Superior temporal gyrus (tissue), 1 donor: ENCODE measurements around the gene KCTD21.
A peak's percentile ranks its signal among the peaks of the same experiment; 100 is the strongest.

Experiments used
- DNase-seq: peaks from one replicate; pipeline ENCODE4 v3.0.0-alpha.2; 2016; ENCODE audit errors: extremely low spot score

Gene KCTD21

DNA sequence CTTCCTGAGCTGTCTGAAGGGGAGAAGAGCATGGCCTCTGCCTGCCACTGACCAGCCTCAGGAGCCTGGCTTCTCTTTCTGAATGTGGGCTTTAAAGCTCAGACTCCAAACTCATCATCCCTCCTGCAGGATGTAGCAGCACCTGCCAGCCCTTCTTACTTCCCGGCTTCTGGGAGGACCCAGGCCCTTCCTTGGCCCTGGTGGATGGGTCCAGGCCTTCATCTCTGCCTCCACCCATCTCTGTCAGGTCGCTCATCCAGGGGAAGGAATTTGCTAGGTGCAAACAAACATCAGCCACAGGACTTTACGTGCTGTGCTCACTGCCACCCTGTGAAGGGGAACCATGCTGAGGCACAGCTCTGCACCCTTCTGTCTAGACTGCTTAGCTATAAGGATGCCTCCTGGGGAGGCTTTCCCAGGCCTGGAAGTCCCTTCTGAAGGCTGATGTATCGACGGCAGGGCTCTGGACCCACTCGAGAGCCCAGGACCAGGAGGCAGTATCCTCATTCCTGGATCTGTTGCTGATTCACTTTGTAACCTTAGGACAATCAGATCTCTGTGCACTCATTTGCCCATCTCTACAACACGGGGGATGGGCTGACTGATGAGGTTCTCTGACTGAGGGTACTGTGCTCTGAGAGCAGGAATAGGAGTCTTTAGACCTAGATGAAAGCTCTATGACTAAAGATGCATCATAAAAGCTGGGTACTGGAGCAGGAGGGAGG is 31.2 kb upstream of the KCTD21 start:
- peak; percentile 44 for DNase-seq

DNA sequence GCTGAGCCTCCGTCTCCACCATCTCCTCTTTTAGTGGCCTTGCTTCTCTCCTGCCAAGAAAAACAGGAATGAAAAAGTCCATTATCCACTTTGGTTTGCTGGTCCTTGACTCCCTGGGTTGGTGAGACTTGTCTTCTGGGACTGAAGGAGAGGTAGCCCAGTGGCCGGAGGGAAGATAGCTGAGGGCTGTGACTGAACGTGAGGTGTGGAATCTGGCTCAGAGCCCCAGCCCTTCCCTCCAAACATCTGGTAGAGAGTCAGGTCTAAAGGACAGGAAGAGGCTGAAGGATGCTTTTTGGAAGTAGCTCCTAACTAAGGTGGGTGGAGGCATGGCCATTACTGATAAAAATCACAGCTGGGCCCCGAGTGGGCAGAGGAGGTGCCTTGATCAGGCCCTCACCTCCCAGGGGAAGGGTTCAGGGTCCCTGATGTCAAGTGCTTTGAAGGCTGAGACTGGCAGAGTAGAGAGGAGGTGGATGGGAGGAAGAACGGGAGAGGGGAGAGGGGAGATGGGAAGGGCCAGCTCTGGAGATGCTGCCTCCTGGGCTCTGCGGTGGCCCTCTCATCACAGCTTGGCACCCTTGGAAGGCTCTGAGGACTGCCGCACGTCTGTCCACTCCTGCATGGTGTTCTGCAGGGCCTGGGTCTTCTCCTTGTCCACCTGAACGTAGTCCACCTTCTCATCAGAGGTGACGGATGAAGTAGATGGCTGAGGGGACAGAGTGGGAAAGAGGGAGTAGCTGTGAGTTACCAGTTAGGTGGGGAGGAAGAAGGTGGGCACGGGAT is 30.5 kb upstream of the KCTD21 start:
- no peak for DNase-seq

DNA sequence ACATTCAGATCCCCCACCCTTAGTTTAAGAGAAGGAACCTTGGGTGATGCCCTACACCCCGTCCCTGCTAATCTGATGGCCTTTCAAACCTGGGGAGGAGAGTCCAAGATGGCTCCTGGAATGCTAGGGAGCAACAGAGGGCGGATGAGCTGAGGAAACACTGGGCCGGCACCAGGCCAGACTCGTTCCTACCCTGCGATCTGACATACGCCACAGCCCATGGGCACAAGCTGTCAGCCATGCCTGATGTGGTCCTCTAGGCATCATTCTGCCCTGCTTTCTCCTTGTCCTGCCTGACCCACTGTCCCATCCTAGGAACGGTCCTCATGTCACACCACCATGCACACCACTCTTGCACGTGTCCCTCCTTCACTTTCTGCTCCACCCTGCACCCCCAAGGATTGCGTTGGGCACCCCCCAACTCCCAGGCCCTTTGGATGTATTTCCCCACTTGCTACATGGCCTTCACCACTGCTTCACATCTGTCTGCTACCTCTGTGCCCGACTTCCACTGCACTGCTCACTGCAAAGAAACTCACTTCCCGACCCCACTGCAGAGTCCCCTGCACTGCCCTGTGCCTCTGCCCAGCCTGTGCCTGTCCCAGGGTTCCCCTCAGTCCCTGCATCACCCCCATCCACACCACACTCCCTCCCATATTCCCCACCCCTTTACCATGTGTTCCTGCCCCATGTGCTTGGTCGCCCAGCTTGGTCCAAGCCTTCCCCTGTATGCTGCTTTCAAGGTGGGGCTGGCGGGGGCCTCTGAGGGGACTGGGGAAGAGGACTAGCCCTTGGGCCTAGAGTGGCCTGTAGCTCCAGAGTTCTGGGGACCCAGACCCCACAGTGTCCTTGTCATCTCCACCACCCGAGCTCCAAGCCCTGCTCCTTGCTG is 29.5 kb upstream of the KCTD21 start:
- DNase-seq = no peak

- no peak for DNase-seq
Observed at GRCh38 chr11:78216571-78217287, 28.3 kb upstream of the KCTD21 start.

DNA sequence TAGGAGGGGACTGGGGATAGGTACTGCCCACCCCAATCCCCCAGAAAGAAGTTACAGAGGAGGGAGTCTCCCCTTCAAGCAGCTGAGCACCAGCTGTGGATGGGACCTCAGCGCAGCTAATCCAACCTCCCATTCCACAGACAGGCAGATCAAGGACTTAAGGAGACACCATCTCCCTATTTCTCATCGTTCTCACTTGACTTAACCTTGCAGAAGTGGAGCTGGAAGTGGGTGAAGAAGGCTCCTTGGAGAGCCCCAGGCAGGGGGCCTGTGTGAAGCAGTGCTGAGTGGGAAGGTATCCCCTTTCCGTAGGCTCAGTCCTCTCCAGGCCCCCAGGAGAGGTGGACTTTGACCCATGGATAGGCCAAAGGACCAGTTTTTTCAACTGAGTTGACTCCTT is 27.6 kb upstream of the KCTD21 start:
- no peak for DNase-seq

GRCh38 chr11:78214331-78215194 is 26.1 kb upstream of the KCTD21 start:
- DNase-seq = no peak

DNA sequence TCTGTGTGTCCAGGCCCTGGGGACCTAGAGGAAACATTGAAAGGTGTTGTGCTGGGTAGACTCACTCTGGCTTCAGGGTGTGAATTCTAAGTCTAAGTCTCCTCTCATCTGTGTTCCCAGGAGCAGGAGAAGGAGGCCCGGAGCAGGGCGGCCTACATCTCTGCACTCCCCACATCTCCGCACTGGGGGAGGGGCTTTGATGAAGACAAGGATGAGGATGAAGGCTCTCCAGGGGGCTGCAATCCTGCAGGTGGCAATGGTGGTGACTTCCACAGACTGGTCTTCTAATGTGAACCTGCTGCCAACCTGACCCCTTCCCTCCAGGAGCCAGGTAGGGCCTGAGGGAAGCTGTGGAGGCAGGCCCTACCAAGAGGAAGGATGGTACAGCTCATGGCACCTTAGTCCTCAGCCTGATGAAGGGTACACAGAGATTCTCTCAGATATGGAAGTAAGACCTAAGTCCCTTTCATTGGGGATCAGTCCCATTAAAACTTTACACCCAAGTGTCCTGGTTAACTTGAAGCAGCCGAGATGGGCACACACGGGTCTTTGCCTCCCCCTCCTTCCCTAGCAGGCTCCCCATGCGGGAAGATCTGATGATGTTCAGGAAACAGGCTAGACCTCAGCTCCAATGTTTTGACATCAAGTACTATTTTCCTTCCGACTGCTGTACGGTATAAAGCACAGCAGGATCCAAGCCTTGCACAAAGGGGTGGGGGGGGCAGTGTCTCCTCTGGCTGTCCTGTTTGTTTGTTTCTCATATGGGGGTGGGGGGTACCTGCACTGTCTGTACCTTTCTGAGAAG is 25.3 kb upstream of the KCTD21 start:
- no peak for DNase-seq

DNA sequence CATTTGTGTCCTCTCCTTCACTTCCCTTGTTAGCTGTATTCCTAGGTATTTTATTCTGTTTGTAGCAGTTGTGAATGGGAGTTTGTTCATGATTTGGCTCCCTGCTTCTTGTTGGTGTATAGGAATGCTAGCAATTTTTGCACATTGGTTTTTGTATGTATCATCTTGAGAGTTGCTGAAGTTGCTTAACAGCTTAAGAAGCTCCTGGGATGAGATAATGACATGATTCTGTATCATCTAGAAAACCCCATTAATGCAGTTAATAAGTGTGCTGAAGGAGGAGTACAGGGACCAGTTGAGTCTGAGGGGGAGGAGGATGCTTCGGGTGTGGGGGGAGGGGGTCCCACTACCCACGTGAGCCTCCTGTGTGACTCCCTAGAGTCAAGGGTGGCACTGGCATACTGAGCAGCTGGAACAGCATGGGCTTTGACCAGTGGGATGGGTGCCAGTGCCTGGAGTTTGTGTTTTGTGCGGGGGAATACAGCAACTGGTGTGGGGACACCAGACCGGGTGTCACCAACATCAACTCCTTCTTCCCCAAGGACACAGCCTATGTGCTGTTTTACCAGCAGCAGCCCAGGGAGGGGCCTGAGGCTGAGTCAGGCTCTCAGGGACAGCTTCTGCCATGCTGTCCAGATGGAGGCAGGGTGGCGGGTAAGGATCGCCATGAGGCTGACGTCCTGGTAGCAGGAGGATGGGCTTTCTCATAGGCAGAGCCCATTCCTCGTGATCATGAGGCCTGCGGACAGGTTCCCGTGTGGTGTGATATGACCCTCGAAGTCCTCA is 24.4 kb upstream of the KCTD21 start:
- no peak for DNase-seq

DNA sequence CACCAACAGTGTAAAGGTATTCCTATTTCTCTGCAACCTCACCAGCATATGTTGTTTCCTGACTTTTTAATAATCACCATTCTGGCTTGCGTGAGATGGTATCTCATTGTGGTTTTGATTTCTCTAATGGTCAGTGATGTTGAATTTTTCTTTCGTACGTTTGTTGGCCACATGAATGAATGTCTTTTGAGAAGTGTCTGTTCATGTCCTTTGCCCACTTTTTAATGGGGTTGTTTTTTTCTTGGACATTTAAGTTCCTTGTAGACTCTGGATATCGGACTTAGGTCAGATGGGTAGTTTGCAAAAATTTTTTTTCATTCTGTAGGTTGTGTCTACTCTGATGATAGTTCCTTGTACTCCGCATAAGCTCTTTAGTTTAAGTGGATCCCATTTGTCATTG is 23.1 kb upstream of the KCTD21 start:
- DNase-seq = no peak

DNA sequence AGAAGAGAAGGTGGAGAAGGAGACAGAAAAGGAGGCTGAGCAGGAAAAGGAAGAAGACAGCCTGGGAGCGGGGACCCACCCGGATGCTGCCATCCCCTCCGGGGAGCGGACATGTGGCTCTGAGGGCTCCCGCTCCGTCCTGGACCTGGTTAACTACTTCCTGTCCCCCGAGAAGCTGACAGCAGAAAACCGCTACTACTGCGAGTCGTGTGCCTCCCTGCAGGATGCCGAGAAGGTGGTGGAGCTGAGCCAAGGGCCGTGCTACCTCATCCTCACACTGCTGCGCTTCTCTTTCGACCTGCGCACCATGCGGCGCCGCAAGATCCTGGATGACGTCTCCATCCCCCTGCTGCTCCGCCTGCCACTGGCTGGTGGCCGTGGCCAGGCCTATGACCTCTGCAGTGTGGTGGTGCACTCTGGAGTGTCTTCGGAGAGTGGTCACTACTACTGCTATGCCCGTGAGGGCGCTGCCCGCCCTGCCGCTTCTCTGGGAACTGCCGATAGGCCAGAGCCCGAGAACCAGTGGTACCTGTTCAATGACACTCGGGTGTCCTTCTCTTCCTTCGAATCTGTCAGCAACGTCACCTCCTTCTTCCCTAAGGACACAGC is 21.7 kb upstream of the KCTD21 start:
- no peak for DNase-seq

GRCh38 chr11:78209478-78209877 is 21.1 kb upstream of the KCTD21 start:
- DNase-seq = no peak

GRCh38 chr11:78208257-78209165 is 20.1 kb upstream of the KCTD21 start:
- DNase-seq = no peak

GRCh38 chr11:78207532-78208256 is 19.3 kb upstream of the KCTD21 start:
- no peak for DNase-seq

DNA sequence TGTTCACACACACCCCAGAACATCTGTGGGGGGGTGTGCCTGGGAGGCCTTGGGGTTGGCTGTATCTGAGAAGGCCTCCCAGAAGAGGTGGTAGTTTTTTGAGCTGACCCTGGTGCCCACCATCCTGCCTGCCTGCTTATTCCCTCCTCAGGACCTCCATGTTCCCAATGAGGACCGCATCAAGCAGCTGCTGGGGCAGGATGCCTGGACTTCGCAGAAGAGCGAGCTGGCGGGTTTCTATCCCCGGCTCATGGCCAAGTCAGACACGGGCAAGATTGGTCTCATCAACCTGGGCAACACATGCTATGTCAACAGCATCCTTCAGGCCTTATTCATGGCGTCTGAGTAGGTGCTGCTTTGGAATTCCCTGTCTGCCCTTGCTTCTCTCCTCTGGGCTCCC is 17.3 kb upstream of the KCTD21 start:
- no peak for DNase-seq

GRCh38 chr11:78205256-78205655 is 16.8 kb upstream of the KCTD21 start:
- no peak for DNase-seq

DNA sequence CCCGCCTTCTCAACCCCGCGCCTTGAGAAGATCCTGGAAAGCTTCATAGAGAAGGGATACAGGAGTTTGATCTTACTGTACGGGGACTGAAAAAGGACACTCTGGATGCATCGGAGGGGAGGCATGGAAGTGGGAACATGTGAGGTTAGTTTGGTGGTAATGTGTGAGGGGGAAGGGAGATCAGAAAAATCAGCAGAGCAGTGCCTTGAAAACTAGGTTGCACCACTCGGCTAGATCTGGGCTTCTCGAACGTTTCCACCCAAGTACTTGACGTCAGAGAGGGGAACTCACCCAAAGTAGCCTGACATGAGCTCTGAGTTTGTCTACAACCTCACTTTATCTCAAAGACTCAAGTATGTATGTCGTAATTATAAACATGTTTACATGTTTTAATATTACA is 14.8 kb upstream of the KCTD21 start:
- DNase-seq = no peak

DNA sequence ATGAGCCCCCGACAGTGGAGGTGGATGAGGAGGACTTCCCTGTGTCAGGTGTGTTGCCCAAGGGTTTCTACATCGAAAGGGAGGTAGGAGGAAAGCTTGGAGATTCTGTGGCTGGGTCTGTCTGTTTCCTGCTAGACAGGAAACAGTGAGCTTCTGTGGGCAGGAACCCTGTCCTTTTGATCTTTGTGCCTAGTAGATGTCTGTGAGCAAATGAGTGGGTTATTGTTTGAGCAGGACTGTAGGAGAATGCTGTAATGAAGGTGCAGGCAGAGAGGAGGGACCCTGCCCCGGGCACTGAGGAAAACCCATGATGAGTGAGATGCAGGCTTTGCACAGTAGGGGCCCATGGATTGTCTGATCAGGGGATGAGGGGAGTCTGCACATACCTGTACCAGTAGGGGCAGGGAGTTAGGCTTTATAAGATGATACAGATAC is 14.3 kb upstream of the KCTD21 start:
- no peak for DNase-seq
